HFFc6 (cell line): Measurements from ENCODE around the gene ECI1. TPM values are rescaled to one million over a fixed set of nuclear protein-coding genes. Genes with fewer than 3 reads are reported as not detected.

Source experiments
- DNase-seq: peaks from one replicate; pipeline ENCODE4 v3.0.0-alpha.2; 2018
- H3K27ac Mint-ChIP-seq: 2 replicates; pipeline ENCODE4 v1.8.0; 2020; ENCODE audit warnings: mild to moderate bottlenecking, mixed read lengths
- H3K27me3 Mint-ChIP-seq: 2 replicates; pipeline ENCODE4 v1.8.0; 2021; ENCODE audit warnings: mild to moderate bottlenecking, moderate library complexity, mixed read lengths; ENCODE audit not compliant: insufficient read depth
- H3K36me3 Mint-ChIP-seq: 2 replicates; pipeline ENCODE4 v1.8.0; 2021; ENCODE audit warnings: low read depth, mixed read lengths
- H3K4me1 Mint-ChIP-seq: 2 replicates; pipeline ENCODE4 v1.8.0; 2020; ENCODE audit warnings: low read depth, mixed read lengths
- H3K4me3 Mint-ChIP-seq: 2 replicates; pipeline ENCODE4 v1.8.0; 2020; ENCODE audit warnings: mild to moderate bottlenecking, moderate library complexity, mixed read lengths
- H3K9me3 Mint-ChIP-seq: 2 replicates; pipeline ENCODE4 v1.8.0; 2020; ENCODE audit warnings: mild to moderate bottlenecking, mixed read lengths
- total RNA-seq, 6 experiments: library from RNA; stranded (reverse); fragmentation: NEBNext Ultra II Directional; extraction: Animal tissue kit (Norgen Biotek cat#: 25700); gene quantifications; 2 replicates in 1 of 6; 3 replicates in 5 of 6; pipeline ENCODE4 v1.2.3, GENCODE V29; 2021
- TF ChIP-seq, protein P1 (sequence below): fragments of 200-600 bp; sonication (generic); IDR thresholded peaks from 2 replicates; pipeline ENCODE4 v1.5.0; 2021; ENCODE audit warnings: antibody characterized with exemption, mild to moderate bottlenecking

ECI1 gene
- total RNA-seq, 6 experiments from 2014 or later, result 30.3 to 47.8 (median 35.4) TPM

GRCh38 chr16:2214719-2214968 is 36.7 kb downstream of the ECI1 start, which contains the start of gene PGP:
Gene PGP, minus strand, starts transcription at chr16:2214840. Its CDS starts 63 bp downstream, at chr16:2214777.
- no peaks in the 10 kb centered on the region for H3K9me3 Mint-ChIP-seq
- H3K36me3 Mint-ChIP-seq, result no peaks in the 10 kb centered on the region; the same call in 1 of the 2 replicates
- TF ChIP-seq, protein P1, sequence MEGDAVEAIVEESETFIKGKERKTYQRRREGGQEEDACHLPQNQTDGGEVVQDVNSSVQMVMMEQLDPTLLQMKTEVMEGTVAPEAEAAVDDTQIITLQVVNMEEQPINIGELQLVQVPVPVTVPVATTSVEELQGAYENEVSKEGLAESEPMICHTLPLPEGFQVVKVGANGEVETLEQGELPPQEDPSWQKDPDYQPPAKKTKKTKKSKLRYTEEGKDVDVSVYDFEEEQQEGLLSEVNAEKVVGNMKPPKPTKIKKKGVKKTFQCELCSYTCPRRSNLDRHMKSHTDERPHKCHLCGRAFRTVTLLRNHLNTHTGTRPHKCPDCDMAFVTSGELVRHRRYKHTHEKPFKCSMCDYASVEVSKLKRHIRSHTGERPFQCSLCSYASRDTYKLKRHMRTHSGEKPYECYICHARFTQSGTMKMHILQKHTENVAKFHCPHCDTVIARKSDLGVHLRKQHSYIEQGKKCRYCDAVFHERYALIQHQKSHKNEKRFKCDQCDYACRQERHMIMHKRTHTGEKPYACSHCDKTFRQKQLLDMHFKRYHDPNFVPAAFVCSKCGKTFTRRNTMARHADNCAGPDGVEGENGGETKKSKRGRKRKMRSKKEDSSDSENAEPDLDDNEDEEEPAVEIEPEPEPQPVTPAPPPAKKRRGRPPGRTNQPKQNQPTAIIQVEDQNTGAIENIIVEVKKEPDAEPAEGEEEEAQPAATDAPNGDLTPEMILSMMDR, result no peak
- DNase-seq, result no peak
- peak within 1 kb of the TSS; percentile 95 for H3K27ac Mint-ChIP-seq
- H3K4me3 Mint-ChIP-seq, result peak within 1 kb of the TSS; percentile 92
- peaks cover 26% of the 10 kb centered on the region for H3K4me1 Mint-ChIP-seq
- H3K27me3 Mint-ChIP-seq, result peaks cover 8% of the 10 kb centered on the region

DNA sequence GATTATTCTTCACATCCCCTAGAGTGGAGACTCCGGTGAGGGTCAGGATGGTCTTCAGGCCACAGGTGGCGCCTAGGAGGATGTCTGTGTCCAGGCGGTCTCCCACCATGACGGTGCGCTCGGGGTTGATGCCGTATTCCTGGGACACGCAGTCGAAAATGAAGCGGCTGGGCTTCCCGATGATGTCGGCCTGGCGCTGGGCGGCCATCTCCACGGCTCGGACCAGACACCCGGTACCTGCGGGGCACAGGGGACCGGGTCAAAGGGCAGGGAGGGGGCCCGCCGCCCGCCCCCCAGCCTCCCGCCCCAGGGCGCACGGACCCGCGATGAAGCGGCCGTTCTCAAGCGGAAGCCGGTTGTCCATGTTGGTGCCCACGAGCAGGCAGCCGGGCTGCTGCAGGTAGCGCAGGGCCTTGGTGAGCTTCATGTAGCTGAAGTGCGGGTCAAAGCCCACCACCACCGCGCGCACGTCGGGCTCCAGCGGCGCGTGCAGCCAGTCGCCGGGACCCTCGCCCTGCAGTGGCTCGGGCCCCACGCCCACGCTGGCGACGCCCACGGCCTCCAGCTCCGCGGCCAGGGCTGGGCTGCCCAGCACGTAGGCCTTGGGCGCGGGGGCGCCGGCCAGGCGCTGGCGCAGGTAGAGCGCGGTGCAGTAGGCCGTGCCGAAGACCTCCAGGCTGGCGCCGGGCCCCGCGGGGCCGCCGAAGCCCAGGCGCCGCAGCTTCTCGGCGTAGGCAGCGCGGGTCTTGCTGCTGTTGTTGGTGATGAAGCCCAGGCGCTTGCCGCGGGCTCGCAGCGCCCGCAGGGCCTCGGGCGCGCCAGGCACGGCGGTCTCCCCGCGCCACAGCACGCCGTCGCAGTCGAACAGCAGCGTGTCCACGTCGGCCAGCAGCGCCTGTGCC is 37.3 kb downstream of the ECI1 start:
- Mint-ChIP-seq H3K27me3 (peaks cover 8% of the 10 kb centered on the region), H3K9me3 (no peaks in the 10 kb centered on the region), H3K4me3 (peak overlapping the region; percentile 87), H3K4me1 (peaks cover 26% of the 10 kb centered on the region), H3K36me3 (no peaks in the 10 kb centered on the region; the same call in 1 of the 2 replicates), H3K27ac (peak overlapping the region; percentile 61)
- TF ChIP-seq, protein P1, result no peak
- DNase-seq, result no peak

- no peak for DNase-seq
- H3K27me3 Mint-ChIP-seq, result peaks cover 8% of the 10 kb centered on the region
- H3K4me3 Mint-ChIP-seq, result peak overlapping the region; percentile 87
- H3K9me3 Mint-ChIP-seq, result no peaks in the 10 kb centered on the region
- TF ChIP-seq, protein P1, result no peak
- H3K36me3 Mint-ChIP-seq, result peaks cover 3% of the 10 kb centered on the region; the same call in 1 of the 2 replicates
- peaks cover 26% of the 10 kb centered on the region for H3K4me1 Mint-ChIP-seq
- H3K27ac Mint-ChIP-seq, result peak overlapping the region; percentile 63
Observed at GRCh38 chr16:2212362-2213324, 38.7 kb downstream of the ECI1 start.

- peak overlapping the region; percentile 31 for H3K4me3 Mint-ChIP-seq
- TF ChIP-seq, protein P1, result no peak
- no peak overlapping the region; the same call in 1 of the 2 replicates for H3K27ac Mint-ChIP-seq
- H3K4me1 Mint-ChIP-seq, result peaks cover 26% of the 10 kb centered on the region
- H3K27me3 Mint-ChIP-seq, result peaks cover 11% of the 10 kb centered on the region
- peaks cover 10% of the 10 kb centered on the region; the same call in 1 of the 2 replicates for H3K36me3 Mint-ChIP-seq
- no peak for DNase-seq
- H3K9me3 Mint-ChIP-seq, result no peaks in the 10 kb centered on the region
Observed at GRCh38 chr16:2211923-2212347, 39.5 kb downstream of the ECI1 start.
